HEK293 (cell line): Measurements from ENCODE around the gene NISCH.

Experiments
- CTCF ChIA-PET: fragments of 350-600 bp; formaldehyde crosslinking; extraction: SDS; loops from one replicate; lab custom pipeline; 2021; ENCODE audit warnings: antibody characterized with exemption; lab: Yijun Ruan, JAX
- POLR2A ChIA-PET: fragments of 300-600 bp; formaldehyde crosslinking; extraction: SDS; loops from one replicate; lab custom pipeline; 2020; ENCODE audit warnings: antibody characterized with exemption, inconsistent platforms; lab: Yijun Ruan, JAX
- H3K27ac ChIP-seq: fragments of 200-500 bp; sonication (Bioruptor generic); 2 replicates; pipeline ENCODE4 v1.5.1; 2014; ENCODE audit warnings: low read depth, low read length, control low read depth, inconsistent platforms; ENCODE audit errors: extremely low read depth
- H3K36me3 ChIP-seq, 2 experiments: fragments of 200-500 bp in 1 of 2; sonication (Bioruptor generic) in 1 of 2; 1 replicate in 1 of 2; 2 replicates in 1 of 2; pipeline ENCODE4 v1.5.1; 2014 to 2017; ENCODE audit warnings: inconsistent platforms in 2 of 2, low read length in 2 of 2; ENCODE audit not compliant: control insufficient read depth in 2 of 2, insufficient read depth in 1 of 2
- H3K4me1 ChIP-seq: fragments of 200-500 bp; sonication (Bioruptor generic); 2 replicates; pipeline ENCODE4 v1.5.1; 2014; ENCODE audit warnings: mild to moderate bottlenecking, low read length, inconsistent platforms; ENCODE audit not compliant: control insufficient read depth, insufficient read depth
- H3K4me3 ChIP-seq: 2 replicates; pipeline ENCODE4 v1.5.1; 2011; ENCODE audit warnings: low read depth, mild to moderate bottlenecking, control low read depth, low read length, moderate library complexity
- H3K9me3 ChIP-seq: fragments of 200-500 bp; sonication (Bioruptor generic); 2 replicates; pipeline ENCODE4 v1.5.1; 2014; ENCODE audit warnings: low read depth, low read length, inconsistent platforms; ENCODE audit not compliant: control insufficient read depth, insufficient read depth
- GLIS2 ChIP-seq: fragments of 450-650 bp; formaldehyde crosslinking; IDR thresholded peaks from 2 replicates; pipeline ENCODE4 v1.5.1; 2016; ENCODE audit warnings: missing biosample characterization, missing genetic modification characterization
- KLF17 ChIP-seq: fragments of 450-650 bp; formaldehyde crosslinking; IDR thresholded peaks from 2 replicates; pipeline ENCODE4 v1.5.1; 2016; ENCODE audit warnings: missing biosample characterization, missing genetic modification characterization
- PRDM1 ChIP-seq: fragments of 450-650 bp; formaldehyde crosslinking; IDR thresholded peaks from 2 replicates; pipeline ENCODE4; 2016; ENCODE audit warnings: missing biosample characterization, missing genetic modification characterization
- REPIN1 ChIP-seq: fragments of 450-650 bp; formaldehyde crosslinking; IDR thresholded peaks from 2 replicates; pipeline ENCODE4 v1.5.1; 2017; ENCODE audit warnings: missing biosample characterization, missing genetic modification characterization, low read depth
- TCF7L2 ChIP-seq: IDR thresholded peaks from 2 replicates; pipeline ENCODE4 v1.6.1; 2011; ENCODE audit warnings: low read depth, mild to moderate bottlenecking, inconsistent platforms, low read length, moderate library complexity, borderline replicate concordance
- ZBTB49 ChIP-seq: fragments of 450-650 bp; formaldehyde crosslinking; IDR thresholded peaks from 2 replicates; pipeline ENCODE4 v1.5.1; 2016; ENCODE audit warnings: missing biosample characterization, missing genetic modification characterization, low read depth
- ZNF10 ChIP-seq: fragments of 450-650 bp; formaldehyde crosslinking; IDR thresholded peaks from 2 replicates; pipeline ENCODE4 v1.5.1; 2017; ENCODE audit warnings: missing biosample characterization, missing genetic modification characterization
- ZNF121 ChIP-seq: fragments of 450-650 bp; formaldehyde crosslinking; IDR thresholded peaks from 2 replicates; pipeline ENCODE4 v1.5.1; 2016; ENCODE audit warnings: missing biosample characterization, missing genetic modification characterization
- ZNF19 ChIP-seq: fragments of 450-650 bp; formaldehyde crosslinking; IDR thresholded peaks from 2 replicates; pipeline ENCODE4; 2016; ENCODE audit warnings: missing biosample characterization, missing genetic modification characterization, low read depth
- ZNF2 ChIP-seq: fragments of 450-650 bp; formaldehyde crosslinking; IDR thresholded peaks from 2 replicates; pipeline ENCODE4 v1.5.1; 2016; ENCODE audit warnings: missing biosample characterization, missing genetic modification characterization
- ZNF202 ChIP-seq: fragments of 450-650 bp; formaldehyde crosslinking; IDR thresholded peaks from 2 replicates; pipeline ENCODE4 v1.5.1; 2016; ENCODE audit warnings: missing biosample characterization, missing genetic modification characterization, borderline replicate concordance
- ZNF248 ChIP-seq: fragments of 450-650 bp; formaldehyde crosslinking; IDR thresholded peaks from 2 replicates; pipeline ENCODE4 v1.5.1; 2017; ENCODE audit warnings: missing biosample characterization, missing genetic modification characterization
- ZNF274 ChIP-seq, 2 experiments: fragments of 200-500 bp in 1 of 2; fragments of 450-650 bp in 1 of 2; sonication (Bioruptor generic) in 1 of 2; formaldehyde crosslinking in 1 of 2; IDR thresholded peaks; 2 replicates each; pipeline versions ENCODE4 v1.5.1 to v1.6.1; 2014 to 2016; ENCODE audit warnings: borderline replicate concordance in 1 of 2, inconsistent platforms in 1 of 2, low read length in 1 of 2, missing biosample characterization in 1 of 2, missing genetic modification characterization in 1 of 2
- ZNF350 ChIP-seq: fragments of 450-650 bp; formaldehyde crosslinking; IDR thresholded peaks from 2 replicates; pipeline ENCODE4 v1.5.0; 2017; ENCODE audit warnings: missing biosample characterization, mild to moderate bottlenecking, missing genetic modification characterization
- ZNF423 ChIP-seq: fragments of 450-650 bp; formaldehyde crosslinking; IDR thresholded peaks from 2 replicates; pipeline ENCODE4 v1.5.1; 2016; ENCODE audit warnings: missing biosample characterization, missing genetic modification characterization
- ZNF549 ChIP-seq: fragments of 450-650 bp; IDR thresholded peaks from 2 replicates; pipeline ENCODE4 v1.5.1; 2018; ENCODE audit warnings: missing biosample characterization, missing genetic modification characterization, mild to moderate bottlenecking, inconsistent platforms, moderate library complexity
- ZNF558 ChIP-seq: fragments of 450-650 bp; formaldehyde crosslinking; IDR thresholded peaks from 2 replicates; pipeline ENCODE4 v1.5.1; 2016; ENCODE audit warnings: missing biosample characterization, missing genetic modification characterization
- ZNF600 ChIP-seq: fragments of 450-650 bp; formaldehyde crosslinking; IDR thresholded peaks from 2 replicates; pipeline ENCODE4 v1.5.1; 2016; ENCODE audit warnings: missing biosample characterization, missing genetic modification characterization
- ZNF654 ChIP-seq: fragments of 450-650 bp; formaldehyde crosslinking; IDR thresholded peaks from 2 replicates; pipeline ENCODE4 v1.5.1; 2016; ENCODE audit warnings: low read depth, missing biosample characterization, missing genetic modification characterization
- ZNF843 ChIP-seq: fragments of 450-650 bp; formaldehyde crosslinking; IDR thresholded peaks from 2 replicates; pipeline ENCODE4 v1.5.1; 2016; ENCODE audit warnings: missing biosample characterization, missing genetic modification characterization
- TF ChIP-seq, protein P1 (sequence below): fragments of 450-650 bp; formaldehyde crosslinking; IDR thresholded peaks from 2 replicates; pipeline ENCODE4 v1.5.0; 2017; ENCODE audit warnings: missing biosample characterization, missing genetic modification characterization, borderline replicate concordance
- TF ChIP-seq, protein P2 (sequence below): fragments of 450-650 bp; formaldehyde crosslinking; IDR thresholded peaks from 2 replicates; pipeline ENCODE4 v1.5.1; 2016; ENCODE audit warnings: missing biosample characterization, missing genetic modification characterization
- TF ChIP-seq, protein P3 (sequence below): fragments of 450-650 bp; formaldehyde crosslinking; IDR thresholded peaks from 2 replicates; pipeline ENCODE4 v1.5.1; 2016; ENCODE audit warnings: missing biosample characterization, missing genetic modification characterization
- TF ChIP-seq, protein P4 (sequence below): fragments of 450-650 bp; IDR thresholded peaks from 2 replicates; pipeline ENCODE4 v1.5.1; 2018; ENCODE audit warnings: missing biosample characterization, mild to moderate bottlenecking, missing genetic modification characterization

The NISCH gene

GRCh38 chr3:52446631-52447511 is 8.5 kb upstream of the NISCH start:
- CTCF ChIA-PET, result interaction anchor here (0.6 to 7.9 kb wide), 20 partner anchors 8 to 392 kb away, joined by 3 to 97 read pairs (median 4); no protein-coding TSS in a partner anchor
- Histone ChIP-seq H3K4me1 (no peaks in the 10 kb centered on the region), H3K36me3 (no peaks in the 10 kb centered on the region), H3K9me3 (no peaks in the 10 kb centered on the region), H3K27ac (no peak overlapping the region), H3K4me3 (no peak overlapping the region)
- POLR2A ChIA-PET, result interaction anchor here (0.6 kb wide), 1 partner anchor 366 kb away, joined by 3 read pairs; no protein-coding TSS in a partner anchor
- no peak for TF ChIP-seq REPIN1 (tag by site-specific recombination)
- no peak for TF ChIP-seq TCF7L2
- TF ChIP-seq, protein P1, sequence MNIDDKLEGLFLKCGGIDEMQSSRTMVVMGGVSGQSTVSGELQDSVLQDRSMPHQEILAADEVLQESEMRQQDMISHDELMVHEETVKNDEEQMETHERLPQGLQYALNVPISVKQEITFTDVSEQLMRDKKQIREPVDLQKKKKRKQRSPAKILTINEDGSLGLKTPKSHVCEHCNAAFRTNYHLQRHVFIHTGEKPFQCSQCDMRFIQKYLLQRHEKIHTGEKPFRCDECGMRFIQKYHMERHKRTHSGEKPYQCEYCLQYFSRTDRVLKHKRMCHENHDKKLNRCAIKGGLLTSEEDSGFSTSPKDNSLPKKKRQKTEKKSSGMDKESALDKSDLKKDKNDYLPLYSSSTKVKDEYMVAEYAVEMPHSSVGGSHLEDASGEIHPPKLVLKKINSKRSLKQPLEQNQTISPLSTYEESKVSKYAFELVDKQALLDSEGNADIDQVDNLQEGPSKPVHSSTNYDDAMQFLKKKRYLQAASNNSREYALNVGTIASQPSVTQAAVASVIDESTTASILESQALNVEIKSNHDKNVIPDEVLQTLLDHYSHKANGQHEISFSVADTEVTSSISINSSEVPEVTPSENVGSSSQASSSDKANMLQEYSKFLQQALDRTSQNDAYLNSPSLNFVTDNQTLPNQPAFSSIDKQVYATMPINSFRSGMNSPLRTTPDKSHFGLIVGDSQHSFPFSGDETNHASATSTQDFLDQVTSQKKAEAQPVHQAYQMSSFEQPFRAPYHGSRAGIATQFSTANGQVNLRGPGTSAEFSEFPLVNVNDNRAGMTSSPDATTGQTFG (tag by site-specific recombination), result no peak
- no peak for TF ChIP-seq ZNF202 (tag by site-specific recombination)
- no peak for TF ChIP-seq ZNF248 (tag by site-specific recombination)
- TF ChIP-seq ZNF654 (tag by site-specific recombination), result peak; percentile 91
- TF ChIP-seq ZNF274 (IDR thresholded peaks at IDR 0.05; ENCODE audit: low read length), result no peak
- TF ChIP-seq ZNF274 (tag by site-specific recombination; IDR thresholded peaks at IDR 0.05; ENCODE audit: borderline replicate concordance), result no peak
- TF ChIP-seq ZNF10 (tag by site-specific recombination), result no peak
- TF ChIP-seq KLF17 (tag by site-specific recombination), result no peak
- TF ChIP-seq, protein P2, sequence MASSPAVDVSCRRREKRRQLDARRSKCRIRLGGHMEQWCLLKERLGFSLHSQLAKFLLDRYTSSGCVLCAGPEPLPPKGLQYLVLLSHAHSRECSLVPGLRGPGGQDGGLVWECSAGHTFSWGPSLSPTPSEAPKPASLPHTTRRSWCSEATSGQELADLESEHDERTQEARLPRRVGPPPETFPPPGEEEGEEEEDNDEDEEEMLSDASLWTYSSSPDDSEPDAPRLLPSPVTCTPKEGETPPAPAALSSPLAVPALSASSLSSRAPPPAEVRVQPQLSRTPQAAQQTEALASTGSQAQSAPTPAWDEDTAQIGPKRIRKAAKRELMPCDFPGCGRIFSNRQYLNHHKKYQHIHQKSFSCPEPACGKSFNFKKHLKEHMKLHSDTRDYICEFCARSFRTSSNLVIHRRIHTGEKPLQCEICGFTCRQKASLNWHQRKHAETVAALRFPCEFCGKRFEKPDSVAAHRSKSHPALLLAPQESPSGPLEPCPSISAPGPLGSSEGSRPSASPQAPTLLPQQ (tag by site-specific recombination), result 0 out of 2 replicates have a peak, but pooled peaks have one; percentile 27
- TF ChIP-seq ZNF600, result no peak
- TF ChIP-seq ZNF423 (tag by site-specific recombination), result 0 out of 2 replicates have a peak, but pooled peaks have one; percentile 24
- TF ChIP-seq PRDM1 (tag by site-specific recombination), result no peak
- TF ChIP-seq, protein P3, sequence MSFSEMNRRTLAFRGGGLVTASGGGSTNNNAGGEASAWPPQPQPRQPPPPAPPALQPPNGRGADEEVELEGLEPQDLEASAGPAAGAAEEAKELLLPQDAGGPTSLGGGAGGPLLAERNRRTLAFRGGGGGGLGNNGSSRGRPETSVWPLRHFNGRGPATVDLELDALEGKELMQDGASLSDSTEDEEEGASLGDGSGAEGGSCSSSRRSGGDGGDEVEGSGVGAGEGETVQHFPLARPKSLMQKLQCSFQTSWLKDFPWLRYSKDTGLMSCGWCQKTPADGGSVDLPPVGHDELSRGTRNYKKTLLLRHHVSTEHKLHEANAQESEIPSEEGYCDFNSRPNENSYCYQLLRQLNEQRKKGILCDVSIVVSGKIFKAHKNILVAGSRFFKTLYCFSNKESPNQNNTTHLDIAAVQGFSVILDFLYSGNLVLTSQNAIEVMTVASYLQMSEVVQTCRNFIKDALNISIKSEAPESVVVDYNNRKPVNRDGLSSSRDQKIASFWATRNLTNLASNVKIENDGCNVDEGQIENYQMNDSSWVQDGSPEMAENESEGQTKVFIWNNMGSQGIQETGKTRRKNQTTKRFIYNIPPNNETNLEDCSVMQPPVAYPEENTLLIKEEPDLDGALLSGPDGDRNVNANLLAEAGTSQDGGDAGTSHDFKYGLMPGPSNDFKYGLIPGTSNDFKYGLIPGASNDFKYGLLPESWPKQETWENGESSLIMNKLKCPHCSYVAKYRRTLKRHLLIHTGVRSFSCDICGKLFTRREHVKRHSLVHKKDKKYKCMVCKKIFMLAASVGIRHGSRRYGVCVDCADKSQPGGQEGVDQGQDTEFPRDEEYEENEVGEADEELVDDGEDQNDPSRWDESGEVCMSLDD (tag by site-specific recombination), result 0 out of 2 replicates have a peak, but pooled peaks have one; percentile 44
- TF ChIP-seq ZBTB49 (tag by site-specific recombination), result no peak
- TF ChIP-seq ZNF549 (tag by site-specific recombination), result no peak
- peak; percentile 78 for TF ChIP-seq GLIS2
- TF ChIP-seq ZNF19, result no peak
- no peak for TF ChIP-seq ZNF843 (tag by site-specific recombination)
- TF ChIP-seq ZNF350 (tag by site-specific recombination), result no peak
- TF ChIP-seq ZNF558, result no peak
- no peak for TF ChIP-seq ZNF2 (tag by site-specific recombination)
- no peak for TF ChIP-seq ZNF121 (tag by site-specific recombination)
- TF ChIP-seq, protein P4, sequence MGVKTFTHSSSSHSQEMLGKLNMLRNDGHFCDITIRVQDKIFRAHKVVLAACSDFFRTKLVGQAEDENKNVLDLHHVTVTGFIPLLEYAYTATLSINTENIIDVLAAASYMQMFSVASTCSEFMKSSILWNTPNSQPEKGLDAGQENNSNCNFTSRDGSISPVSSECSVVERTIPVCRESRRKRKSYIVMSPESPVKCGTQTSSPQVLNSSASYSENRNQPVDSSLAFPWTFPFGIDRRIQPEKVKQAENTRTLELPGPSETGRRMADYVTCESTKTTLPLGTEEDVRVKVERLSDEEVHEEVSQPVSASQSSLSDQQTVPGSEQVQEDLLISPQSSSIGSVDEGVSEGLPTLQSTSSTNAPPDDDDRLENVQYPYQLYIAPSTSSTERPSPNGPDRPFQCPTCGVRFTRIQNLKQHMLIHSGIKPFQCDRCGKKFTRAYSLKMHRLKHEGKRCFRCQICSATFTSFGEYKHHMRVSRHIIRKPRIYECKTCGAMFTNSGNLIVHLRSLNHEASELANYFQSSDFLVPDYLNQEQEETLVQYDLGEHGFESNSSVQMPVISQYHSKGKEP (tag by site-specific recombination), result no peak
